NCI-H69 (cell line): ENCODE measurements around the gene MEGF6.
"Not testable (repeated sequence)": the region's sequence is repeated elsewhere in the genome, so short reads cannot be mapped to it uniquely, and the experiment has no call there.

Experiments used
- DNase-seq: peaks from one replicate; lab custom pipeline; 2025; lab: John Stamatoyannopoulos, UW

MEGF6 gene

DNA sequence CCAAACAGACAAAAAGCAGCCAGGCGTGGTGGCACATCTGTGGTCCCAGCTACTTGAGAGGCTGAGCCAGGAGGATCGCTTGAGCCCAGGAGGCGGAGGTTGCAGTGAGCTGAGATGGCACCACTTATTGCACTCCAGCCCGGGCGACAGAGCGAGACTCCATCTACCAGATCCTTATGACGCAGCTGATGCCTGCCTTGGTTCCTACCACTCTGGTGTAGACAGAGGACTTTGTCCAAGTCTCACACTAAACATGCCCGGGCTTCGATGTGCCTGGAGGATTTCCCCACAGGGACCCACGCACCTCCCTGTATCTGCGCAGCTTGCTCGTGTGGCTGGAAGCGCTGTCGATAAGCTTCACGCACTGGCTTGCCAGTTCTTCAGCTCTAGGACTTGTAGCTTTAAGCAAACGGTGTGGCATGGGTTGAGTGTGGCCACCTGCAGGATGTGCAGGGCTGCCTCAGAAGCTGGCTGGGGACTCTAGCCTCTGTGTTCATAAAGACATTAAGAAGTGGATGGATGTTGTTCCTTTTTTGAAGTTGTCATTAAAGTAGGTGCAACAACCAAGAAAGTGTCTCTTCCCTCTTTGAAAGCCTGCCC lies 18.4 kb upstream of the MEGF6 start:
- no peak for DNase-seq

DNA sequence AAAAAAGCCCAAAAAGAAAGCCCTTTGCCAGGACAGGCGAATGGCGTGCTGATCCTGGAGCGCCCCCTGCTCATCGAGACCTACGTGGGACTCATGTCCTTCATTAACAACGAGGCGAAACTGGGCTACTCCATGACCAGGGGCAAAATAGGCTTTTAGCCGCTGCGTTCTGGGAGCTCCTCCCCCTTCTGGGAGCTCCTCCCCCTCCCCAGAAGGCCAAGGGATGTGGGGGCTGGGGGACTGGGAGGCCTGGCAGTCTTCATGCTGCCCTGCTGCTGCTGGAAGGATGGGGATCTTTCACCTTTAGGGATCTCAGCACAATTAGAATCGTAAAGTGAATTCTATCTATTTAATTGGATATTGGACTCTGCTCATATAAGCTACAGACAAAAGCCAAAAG lies 17.1 kb upstream of the MEGF6 start:
- DNase-seq, result no peak

DNA sequence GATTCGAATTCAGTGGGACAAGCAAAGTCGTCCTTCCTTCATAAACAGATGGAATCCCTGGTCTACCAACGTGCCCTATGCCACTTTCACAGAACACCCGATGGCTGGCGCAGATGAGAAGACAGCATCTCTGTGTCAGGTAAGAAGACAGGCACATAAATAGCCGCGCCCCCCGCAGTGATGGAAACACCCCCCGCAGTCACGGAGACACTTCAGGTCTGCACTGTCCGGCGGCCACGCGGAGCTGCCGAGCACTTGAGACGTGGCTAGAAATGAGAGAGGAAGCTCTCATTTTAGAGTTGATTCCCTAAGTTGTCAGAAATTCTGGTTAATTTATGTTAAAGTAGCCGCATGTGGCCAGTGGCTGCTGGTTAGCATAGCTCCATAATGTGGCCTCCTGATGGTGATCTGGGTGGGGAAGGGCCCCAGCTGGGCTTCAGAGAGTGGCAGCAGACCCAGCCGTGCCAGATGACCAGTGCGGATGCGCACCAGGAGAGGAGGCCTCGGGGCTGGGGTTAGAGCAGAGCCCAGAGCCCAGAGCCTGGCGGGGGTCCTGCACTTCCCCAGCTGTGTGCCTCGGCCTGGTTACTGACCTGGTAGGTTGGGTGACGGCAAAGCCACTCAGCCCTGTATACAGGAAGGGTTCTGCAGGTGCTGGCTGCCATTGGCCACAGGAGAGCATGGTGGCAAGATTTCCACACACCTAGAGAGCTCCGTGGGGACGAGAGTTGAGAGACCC lies 16.4 kb upstream of the MEGF6 start:
- no peak for DNase-seq

DNA sequence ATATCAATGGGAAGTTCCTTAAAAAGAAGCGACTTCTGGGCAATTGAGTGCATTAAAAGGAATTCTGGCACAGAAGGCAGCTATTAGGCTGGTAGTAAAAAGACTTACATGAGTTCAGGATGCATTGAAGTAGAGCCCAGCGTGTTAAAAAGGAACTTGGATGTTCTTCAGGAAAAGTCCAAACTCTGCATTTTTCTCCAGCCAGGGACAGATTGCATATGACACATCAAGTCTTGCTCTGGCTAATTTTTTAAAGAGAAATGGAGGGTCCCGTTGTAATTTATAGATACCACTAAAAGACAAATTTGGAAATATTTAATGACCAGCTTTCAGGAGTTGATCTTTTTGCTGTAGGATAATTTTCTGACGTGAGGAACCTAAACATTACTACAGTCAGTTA lies 14.7 kb upstream of the MEGF6 start:
- DNase-seq, result no peak

DNA sequence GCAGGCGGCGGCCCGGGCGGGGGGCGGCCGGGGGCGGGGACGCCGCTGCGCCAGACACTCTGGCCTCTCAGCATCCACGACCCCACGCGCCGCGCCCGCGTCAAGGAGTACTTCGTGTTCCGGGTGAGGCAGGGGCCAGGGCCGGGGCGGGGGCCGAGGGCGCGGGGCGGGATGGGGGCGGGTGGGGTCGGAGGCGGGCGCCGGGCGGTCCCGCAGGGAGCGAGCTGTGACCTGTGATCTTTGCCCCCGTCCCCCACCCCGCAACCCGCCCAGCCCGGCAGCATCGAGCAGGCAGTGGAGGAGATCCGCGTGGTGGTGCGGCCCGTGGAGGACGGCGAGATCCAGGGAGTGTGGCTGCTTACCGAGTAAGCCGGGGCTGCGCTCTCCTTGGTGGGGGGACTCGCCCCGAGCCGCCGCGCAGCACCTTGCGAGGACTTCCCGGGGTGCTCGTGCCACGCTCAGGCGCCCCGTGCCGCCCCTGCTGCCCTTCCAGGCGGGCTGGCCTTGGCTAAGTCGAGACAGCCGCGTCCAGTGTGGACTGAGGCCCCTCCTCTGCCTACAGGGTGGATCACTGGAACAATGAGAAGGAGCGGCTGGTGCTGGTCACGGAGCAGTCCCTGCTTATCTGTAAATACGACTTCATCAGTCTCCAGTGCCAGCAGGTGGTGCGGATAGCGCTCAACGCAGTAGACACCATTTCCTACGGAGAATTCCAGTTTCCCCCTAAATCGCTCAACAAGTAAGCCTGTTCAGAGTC lies 14.0 kb upstream of the MEGF6 start:
- peak; percentile 23 for DNase-seq

DNA sequence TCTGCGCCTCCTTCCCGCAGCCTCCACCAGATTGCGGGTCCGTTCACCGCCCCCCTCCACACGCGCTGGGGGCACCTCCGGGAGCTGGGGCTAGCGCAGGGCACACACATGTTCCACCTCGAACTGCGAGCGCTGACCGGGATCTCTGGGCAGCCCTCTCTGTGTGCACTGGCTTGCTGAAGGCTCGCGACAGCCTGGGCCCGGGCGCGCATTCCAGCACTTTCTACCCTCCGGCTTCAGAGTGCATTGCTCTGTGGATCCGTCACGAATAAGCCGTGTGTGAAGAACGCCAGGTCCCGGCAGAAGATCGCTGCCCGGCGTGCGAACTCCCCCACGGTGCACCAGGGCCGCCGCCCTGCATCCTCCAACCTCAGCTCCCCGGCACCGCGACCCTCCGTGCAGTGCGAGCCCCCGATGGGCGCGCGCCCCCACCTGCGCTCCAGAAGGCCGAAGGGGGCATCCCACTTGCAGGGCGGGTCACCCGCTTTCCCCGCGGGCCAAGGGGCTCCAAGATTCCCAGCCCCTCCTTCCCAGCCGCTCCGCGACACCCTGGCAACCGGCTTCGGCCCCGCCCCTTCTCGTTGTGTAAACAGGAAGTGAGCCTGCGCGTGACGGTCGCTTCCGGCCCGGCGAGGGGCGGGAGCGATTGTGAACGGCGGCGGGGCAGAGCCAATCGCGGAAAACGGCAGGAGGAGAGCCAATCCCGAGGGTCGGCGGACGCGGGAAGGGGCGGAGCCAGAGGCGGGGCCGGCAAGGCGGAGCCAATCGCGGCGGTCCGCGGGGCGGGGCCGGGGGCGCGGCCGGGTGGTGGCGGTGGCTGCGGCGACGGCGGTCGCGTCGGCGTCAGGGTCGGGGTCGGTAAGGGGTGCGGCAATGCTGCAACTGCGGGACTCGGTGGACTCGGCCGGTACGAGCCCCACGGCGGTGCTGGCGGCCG lies 13.2 kb upstream of the MEGF6 start, which contains the start of gene TPRG1L:
TPRG1L (plus strand) TSS at position 816 of the 937 bp plus-strand sequence; CDS start at position 874, 58 bp downstream.
- DNase-seq, result peak; percentile 95

DNA sequence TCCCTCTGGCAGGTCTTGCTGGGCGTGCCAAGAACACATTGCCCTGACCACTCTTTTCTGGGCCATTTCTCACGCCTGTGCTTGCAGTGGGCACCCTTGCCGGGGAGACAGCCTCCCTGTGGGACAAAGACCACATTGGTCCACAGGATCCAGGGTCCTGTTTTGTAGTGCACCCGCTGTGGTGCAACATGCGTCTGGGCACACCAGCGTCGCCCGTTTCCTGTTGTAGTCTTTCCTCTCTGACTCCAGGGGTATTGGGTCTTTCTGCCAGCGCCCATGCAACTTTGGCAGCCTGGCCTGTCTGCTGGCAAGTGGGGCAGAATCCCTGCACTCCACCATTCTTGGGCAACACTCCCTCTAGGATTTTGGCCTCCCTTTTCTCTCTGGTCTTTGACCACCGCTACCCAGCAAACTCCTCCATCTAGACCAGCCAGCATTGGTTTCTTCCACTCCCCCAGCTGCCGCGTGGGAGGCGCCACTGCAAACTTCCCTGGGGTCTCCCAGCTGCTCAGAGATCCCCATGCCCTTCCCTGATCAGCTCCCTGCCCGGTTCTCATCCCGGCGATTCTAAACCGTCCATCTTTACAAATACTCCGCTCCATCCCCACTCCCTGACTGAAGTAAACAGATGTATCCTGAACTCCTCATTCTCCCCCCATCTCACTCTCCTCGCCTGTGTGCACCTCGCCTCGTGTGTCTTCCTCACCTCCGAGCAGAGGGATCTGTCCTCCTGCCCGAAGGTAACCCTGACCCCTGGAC lies 12.3 kb upstream of the MEGF6 start:
- DNase-seq, result no peak

DNA sequence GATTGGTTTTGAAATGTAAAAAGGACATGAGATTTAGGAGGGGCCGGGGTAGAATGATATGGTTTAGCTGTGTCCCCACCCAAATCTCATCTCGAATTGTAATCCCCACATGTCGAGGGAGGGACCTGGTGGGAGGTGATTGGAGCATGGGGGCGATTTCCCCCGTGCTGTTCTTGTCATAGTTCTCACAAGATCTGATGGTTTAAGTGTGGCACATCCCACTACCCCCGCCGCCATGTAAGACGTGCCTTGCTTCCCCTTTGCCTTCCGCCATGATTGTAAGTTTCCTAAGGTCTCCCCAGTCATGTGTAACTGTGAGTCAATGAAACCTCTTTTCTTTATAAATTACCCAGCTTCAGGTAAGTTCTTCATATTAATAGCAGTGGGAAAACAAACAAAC lies 10.8 kb upstream of the MEGF6 start:
- not testable (repeated sequence) for DNase-seq

DNA sequence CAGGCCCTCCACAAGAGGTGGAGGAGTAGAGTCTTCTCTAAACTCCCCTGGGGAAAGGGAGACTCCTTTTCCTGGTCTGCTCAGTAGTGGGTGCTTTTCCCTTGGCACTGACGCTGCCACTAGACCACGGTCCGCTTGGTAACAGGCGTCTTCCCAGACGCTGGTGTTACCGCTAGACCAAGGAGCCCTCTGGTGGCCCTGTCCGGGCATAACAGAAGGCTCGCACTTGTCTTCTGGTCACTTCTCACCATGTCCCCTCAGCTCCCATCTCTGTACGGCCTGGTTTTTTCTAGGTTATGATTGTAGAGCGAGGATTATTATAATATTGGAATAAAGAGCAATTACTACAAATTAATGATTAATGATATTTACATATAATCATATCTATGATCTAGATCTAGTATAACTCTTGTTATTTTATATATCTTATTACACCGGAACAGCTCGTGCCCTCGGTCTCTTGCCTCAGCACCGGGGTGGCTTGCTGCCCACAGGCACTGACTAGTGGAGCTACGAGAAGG lies 9.9 kb upstream of the MEGF6 start:
- peak; percentile 44 for DNase-seq

DNA sequence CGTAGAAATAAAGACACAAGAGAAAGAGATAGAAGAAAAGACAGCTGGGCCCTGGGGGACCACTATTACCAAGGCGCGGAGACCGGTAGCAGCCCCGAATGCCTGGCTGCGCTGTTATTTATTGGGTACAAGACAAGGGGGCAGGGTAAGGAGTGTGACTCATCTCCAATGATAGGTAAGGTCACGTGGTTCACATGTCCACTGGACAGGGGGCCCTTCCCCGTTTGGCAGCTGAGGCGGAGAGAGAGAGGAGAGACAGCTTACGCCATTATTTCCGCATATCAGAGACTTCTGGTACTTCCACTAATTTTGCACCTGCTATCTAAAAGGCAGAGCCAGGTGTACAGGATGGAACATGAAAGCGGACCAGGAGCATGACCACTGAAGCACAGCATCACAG lies 9.4 kb upstream of the MEGF6 start:
- no peak for DNase-seq

DNA sequence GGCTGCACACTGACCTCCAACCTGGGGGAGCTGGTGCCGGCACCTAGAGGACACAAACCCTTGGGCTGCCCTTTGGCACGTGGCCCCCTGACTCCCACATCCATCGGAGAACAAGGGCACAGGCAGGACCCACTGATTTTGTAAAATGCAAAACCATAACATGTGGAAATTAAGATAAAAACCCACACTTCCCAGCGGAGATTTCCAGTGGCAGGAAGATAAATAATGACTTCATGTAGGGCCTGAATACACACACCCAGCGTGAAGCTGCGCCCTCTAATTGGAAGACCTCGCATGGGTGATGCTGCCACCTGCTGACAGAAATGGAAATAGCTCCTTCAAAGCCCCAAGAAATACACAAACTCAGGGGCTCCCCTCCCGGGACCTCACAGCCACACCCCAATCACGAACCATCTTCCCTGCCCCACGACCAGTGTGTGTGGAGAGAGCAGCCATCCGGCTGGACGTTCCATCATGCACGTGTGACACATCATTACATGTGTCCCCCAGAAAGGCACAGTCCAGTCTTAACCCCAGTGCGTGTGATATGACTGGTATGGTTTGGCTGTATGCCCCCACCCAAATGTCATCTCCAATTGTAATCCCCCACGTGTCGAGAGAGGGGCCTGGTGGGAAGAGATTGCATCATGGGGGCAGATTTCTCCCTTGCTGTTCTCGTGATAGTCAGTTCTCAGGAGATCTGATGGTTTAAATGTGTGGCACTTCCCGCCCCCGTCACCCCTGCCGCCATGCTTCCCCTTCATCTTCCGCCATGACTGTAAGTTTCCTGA lies 7.8 kb upstream of the MEGF6 start:
- peak; percentile 79 for DNase-seq

DNA sequence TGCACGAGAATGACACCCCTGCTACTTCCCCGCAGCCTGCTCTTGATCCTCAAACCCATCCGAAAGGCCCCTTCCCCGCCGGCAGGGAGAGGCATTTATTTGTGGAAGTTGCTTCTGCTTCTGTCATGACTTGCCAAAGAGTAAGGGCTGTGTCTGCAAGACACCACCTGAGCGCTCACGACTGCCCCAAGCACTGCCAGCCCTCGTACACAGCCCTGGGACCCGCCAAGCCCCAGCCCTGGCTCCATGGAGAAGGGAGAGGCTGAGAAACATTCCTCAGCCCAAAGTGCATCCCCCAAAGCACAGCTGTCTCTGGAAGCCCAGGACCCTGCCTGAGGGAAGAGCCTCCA lies 7.2 kb upstream of the MEGF6 start:
- no peak for DNase-seq

DNA sequence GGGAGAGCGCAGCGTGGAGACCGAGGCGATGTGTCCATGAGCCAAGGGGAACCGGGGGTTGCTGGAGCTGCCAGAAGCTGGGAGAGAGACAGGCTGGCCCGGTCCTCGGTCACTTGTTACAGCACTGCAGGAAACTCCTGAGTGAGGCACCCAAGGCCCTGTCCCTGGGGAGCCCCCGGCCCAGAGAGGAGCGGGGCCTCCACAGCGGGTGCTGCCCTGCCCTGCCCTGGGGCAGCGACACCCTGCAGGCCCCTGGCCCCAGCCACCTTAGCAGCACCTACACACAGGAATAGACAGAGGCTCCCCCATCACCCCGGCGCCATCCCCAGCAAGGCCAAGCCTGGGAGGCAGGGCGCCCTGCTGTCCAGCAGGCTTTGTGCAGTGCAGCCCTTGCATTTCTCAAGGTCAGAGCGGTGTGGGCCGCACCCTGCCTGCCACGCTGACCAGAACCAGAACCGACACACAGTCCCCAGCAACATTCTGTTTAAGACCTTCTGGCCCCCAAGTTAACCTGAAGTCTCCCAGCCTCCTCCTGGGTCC lies 6.6 kb upstream of the MEGF6 start:
- DNase-seq, result no peak

DNA sequence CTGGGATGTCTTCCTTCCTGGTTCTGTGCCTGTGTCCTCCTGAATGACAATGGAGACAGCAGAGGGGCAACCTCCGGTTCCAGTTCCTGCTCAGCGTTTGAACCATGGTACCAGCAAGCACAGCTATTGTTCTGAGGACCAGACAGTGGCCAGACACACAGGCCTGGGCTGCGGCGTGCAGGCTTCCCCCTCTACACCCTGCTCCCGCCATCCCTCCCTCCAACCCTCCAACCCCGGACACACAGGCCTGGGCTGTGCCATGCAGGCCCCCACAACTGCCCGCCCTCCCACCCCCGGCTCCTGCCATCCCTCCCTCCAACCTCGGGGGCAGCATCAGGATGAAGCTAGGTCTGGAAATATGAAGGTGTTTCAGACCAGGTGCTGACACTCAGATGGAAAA lies 5.6 kb upstream of the MEGF6 start:
- no peak for DNase-seq

DNA sequence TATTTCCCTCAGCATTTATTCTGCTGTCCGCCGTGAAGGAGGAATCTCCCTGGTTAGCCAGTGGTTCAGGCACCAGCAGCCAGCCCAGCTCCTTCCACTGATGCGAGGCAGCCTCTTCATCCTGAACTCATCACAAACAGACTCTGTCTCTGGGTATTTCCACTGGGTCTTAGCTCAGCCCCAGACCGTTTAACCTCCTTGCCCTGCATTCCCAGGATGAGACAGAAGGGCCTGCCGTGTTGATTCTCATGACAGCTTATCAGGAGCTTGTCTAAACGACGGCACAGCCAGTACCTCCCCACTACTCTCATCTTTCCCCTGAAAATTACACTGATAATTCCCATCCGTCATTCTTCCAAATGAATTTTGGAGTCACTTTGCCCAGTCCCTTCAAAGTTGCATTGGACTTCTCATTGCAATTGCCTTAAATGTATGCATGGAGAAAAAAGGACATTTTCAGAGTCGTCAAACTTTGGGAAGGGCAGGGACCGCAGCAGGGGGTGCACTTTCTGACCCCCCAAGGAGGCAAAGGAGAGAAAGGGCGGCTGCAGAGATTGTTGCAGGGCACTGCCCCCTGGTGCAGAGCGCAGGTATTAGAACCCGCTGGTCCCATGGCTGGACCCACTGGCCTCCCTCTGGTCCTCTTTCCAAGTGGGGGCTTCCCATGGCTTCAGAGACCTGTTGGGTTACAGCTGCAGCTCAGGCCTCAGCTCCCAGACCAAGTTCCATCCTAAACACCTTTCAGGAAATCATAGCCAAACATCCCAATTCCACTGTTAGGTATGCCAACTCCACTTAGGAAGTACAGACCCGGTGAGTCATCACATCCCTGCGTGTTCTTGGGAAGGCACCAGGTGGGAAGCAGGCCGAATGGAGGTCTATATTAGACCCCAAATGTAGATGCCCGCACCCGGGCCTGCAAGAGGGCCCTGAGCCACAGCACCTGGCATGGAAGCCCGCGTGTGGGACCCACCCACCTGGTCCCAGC lies 3.7 kb upstream of the MEGF6 start:
- DNase-seq, result peak; percentile 28

DNA sequence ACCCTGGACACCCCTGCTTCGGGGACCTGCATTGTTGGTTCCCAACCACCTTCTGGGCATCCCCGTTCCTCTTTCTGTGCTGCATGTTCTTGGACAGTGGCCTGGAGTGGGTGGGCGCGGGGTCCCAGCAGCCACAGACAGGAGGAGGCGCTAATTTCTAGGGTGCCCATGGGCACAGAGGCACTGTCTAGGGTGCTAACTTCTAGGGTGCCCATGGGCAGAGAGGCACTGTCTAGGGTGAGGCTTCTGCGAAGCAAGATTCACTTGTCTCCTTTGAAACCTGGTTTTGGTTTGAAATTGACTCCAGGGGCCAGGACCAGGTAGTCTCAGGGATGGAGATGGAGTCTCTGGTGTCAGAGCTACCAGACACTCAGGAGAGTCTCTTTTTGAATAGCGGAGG lies 815 bp upstream of the MEGF6 start:
- no peak for DNase-seq

DNA sequence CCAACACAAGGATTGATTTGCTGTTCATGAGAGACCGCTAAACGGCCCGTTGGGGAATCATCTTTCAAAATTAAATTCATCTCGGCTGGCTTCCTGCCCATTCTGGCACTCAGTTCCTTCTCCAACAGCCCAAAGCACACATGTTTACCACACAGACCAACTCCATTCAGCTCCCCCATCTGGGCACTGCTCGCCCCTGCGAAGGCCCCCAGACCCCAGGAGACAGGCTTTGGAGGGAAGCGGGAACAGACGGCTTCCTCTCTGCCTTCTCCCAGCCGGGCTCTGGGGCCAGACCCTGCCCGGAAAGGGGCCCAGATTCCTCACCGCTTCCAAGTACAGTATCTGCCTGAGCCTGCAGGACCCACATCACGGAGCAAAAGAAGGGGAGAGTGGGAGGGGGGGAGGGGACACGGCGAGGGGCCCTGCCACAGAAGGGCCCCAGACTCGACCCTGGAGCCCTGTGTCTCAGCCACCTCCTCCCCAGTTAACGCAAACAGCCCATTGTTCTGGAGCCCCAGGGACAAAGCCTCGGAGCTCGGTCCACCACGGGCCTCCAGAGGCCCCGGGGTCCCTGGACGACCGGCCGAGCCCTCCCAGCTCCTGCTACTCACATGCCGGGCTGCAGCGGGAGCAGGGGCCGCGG lies 660 bp downstream of the MEGF6 start:
- DNase-seq, result peak; percentile 54
